ENCODE measurements around the gene PPP1CB.

The PPP1CB gene

DNA sequence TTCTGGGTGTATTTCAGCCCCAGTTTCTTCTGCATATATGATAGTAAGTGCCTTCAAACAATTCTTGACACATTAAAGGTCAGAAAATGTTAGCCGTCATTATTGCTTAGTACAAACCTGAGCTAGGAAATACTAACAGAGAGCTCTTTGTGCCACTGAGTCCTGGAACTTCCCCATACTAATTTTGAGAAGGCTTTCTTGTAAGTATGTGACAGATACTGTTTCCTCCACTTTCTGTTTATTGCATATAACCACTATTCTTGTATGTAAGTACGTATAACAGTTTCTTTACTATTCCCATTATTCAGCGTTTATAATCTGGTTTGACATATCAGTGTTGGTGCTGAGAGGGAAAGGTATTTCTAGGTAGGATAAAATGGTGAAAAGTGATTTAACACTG is 9.8 kb downstream of the PPP1CB start:
- TF ChIP-seq CTCF (IDR thresholded peaks at IDR 0.05; ENCODE audit: extremely low read depth, missing control alignments): no peak

GRCh38 chr2:28764909-28765711 is 13.5 kb downstream of the PPP1CB start:
- no peak for DNase-seq (ENCODE audit: low spot score)
- no peak for TF ChIP-seq CTCF (IDR thresholded peaks at IDR 0.05; ENCODE audit: extremely low read depth, missing control alignments)

More for the DNA sequence above, 9.8 kb downstream of the PPP1CB start:
- no peak for DNase-seq (ENCODE audit: low spot score)

GRCh38 chr2:28766070-28766469 is 14.4 kb downstream of the PPP1CB start:
- no peak for DNase-seq (ENCODE audit: low spot score)
- no peak for TF ChIP-seq CTCF (IDR thresholded peaks at IDR 0.05; ENCODE audit: extremely low read depth, missing control alignments)

GRCh38 chr2:28767337-28767736 is 15.7 kb downstream of the PPP1CB start:
- DNase-seq (ENCODE audit: low spot score): no peak
- TF ChIP-seq CTCF (IDR thresholded peaks at IDR 0.05; ENCODE audit: extremely low read depth, missing control alignments): no peak

- TF ChIP-seq CTCF (IDR thresholded peaks at IDR 0.05; ENCODE audit: extremely low read depth, missing control alignments): no peak
- DNase-seq (ENCODE audit: low spot score): no peak
Measured at GRCh38 chr2:28768422-28768821, 16.8 kb downstream of the PPP1CB start.

GRCh38 chr2:28768952-28769351 is 17.3 kb downstream of the PPP1CB start:
- DNase-seq (ENCODE audit: low spot score): no peak
- TF ChIP-seq CTCF (IDR thresholded peaks at IDR 0.05; ENCODE audit: extremely low read depth, missing control alignments): no peak

DNA sequence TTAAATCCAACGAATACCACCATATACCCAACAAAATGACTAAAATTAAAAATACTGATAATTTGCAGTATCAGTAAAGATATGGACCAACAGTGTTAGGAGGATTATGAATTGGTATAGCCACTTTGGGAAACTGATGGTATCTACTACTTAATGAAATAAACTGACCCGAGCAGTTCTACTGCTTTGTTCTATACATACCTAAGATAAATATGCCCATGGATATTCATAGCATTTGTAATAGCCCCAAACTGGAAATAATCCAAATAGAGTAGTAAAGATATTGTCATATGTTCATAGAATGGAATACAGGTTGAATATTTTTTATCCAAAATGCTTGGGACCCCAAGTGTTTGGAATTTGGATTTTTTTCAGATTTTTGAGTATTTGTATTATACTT is 20.7 kb downstream of the PPP1CB start:
- no peak for TF ChIP-seq CTCF (IDR thresholded peaks at IDR 0.05; ENCODE audit: extremely low read depth, missing control alignments)
- no peak for DNase-seq (ENCODE audit: low spot score)

Data from GM20000 (cell line).